ENCODE data around the gene CHID1. TPM values are rescaled to one million over a fixed set of nuclear protein-coding genes. Genes with fewer than 3 reads are reported as not detected.

Gene CHID1
- total RNA-seq, 1 donor from 2014 or later = 29.3 TPM

DNA sequence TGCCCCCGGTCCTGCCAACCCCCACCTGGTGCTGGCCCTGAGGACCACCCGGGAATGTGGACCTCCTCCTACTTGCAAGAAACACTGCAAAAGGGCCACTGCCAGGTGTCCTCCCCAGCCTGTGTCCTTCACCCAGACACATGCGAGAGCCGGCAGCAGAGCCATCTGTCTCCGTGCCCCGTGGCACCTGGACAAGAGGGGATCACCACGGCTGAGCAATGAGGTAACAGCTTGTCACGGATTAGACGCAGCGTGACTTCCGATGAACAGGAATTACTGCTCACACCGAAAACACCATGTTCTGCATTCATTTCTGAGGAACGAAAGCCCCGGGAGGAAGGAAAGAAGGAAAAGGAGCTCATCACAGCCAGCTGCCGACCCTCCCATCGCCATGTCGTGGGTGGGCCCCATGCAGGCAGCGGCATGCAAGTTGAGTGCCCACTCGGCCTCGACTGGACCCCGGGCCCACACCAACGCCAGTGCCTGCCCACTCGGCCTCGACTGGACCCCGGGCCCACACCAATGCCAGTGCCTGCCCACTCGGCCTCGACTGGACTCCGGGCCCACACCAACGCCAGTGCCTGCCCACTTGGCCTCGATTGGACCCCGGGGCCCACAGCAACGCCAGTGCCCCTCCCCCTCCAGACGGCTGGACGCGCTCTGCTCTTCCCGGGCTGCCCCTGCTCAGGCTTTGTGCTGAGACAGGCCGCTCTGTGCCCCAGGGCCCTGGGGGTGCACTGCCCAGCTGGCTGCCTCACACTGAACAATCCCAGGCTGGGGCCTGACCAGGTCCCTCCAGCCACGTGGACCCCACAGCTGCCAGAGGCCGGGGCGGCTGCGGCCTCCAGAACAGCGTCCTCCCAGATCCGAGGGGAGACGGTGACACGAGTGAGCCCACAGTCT lies 22.0 kb downstream of the CHID1 start:
- DNase-seq = no peak

DNA sequence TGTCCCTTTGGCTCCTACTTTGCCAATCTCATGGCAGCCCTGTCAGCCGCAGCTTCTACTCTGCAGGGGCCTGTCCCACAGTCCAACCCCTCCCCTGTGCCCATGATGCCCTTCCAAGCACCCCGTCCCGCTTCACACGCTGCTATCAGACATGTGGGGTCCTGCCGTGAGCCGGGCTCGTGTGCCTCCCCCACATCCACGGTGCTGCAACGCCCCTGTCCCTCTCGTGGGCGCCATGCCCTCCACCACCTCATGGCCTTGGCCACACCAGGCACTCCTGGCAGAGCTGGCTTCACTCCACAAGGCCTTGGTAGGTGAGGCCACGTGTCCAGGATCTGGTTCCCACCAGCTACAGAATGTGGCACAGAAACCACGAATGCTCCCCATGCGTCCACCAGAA lies 23.0 kb downstream of the CHID1 start:
- no peak for DNase-seq

DNA sequence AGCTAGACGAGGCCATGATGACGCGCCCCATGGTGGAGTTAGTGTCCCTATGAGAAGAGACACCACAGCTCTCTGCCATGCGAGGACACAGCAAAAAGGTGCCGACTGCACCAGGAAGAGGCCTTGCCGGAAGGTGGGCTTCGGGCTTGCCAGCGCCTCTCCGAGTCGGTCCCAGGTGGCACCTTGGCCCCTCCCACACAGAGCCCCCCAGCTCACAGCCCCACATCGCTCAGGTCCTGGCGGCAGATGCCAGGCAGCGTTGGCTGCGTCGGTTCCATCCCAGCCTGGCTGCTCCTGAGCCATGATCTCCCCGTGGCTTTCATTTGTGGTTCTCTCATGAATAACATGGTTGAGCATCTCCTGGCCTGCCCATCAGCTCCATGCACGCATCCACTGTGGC lies 24.0 kb downstream of the CHID1 start:
- DNase-seq = no peak

DNA sequence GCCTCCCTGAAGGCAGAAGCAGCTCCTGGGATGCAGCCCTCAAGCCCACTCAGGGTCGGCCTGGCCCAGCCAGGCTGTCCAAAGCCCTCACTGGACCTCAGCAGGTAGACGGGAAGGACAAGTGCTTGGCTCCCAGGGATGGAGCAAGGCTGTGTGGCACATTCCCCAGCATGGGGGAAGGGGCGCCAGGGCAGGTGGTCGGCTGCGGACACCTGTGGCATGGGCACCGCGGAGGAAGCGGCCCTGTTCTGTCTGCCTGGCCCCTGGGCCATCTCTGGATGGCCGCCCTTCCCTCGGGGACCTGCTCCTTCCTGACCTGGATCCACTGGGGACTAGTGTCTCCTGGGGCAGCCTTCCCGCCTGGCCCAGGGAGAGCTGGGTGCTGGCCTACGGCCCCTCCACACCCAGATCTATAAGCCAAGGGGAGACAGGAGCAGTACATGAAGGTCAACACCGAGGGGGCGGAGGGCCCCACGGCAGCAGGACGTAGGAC lies 26.0 kb downstream of the CHID1 start:
- no peak for DNase-seq

DNA sequence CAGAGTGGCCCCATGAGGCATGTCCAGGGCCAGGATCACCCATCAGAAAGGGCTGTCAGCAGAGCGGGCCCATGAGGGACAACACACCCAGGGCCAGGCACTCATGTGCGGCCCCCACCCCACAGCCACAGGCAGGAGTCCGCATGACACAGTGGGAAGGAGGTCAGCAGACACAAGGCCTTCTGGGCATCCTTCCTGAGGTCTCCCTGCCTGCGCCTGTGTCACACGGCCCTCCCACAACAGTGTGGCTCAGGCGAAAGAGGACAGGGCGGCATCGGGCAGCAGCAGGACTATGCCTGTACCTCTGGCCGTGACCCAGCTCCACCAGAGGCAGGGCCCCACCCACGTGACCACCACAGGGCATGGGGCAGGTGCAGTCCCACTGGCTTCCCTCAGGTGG lies 27.1 kb downstream of the CHID1 start:
- DNase-seq = no peak

DNA sequence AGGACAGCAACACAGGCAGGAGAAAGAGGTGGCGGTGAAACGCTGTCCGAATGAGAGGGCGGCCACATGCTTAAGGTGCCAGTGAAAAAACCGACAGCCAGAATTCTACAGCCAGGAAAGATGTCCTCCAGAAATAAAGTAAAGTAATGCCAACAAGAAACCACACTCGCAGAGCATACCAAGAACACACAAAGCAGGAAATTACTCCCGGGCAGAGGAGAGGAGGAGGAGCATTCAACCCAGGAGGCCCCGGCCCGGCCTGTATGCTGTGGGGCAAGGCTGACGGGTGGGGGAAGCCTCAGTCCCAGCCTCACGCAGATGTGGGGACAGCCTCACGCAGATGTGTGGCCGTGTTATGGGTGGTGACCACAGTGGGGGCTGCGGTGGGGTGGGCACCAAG lies 28.0 kb downstream of the CHID1 start:
- DNase-seq = no peak

DNA sequence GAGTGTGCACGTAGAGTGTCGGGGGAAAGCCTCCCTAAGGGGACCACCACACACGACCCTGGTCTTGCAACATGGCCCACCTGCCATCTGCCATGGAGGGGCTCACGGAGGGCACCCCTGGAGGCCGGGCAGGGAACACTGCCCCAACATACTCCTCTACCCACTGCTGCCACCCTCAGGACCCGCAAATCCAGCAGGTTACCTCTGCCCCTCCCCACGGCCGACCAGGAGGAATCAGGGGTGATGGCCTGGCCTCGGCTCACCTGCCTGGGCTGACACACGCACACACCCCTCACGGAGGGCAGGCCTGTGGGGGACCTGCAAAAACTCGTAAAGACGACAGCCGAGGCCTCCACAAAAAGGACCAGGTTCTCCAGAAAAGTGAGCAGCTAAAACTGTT lies 30.2 kb downstream of the CHID1 start:
- DNase-seq = no peak

DNA sequence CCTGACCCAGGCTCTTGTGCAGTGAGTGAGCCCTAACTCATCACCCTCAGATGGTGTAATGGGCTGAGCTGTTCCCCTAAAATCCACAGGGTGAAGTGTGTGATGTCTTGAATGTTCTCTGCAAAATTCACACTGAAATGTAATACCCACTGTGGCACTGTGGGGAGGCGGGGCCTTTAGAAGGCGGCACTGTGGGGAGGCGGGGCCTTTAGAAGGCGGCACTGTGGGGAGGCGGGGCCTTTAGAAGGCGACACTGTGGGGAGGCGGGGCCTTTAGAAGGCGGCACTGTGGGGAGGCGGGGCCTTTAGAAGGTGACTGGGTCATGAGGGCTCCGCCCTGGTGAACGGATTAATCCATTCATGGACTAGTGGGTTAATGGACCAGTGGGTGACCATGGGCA lies 33.0 kb downstream of the CHID1 start:
- DNase-seq = no peak

DNA sequence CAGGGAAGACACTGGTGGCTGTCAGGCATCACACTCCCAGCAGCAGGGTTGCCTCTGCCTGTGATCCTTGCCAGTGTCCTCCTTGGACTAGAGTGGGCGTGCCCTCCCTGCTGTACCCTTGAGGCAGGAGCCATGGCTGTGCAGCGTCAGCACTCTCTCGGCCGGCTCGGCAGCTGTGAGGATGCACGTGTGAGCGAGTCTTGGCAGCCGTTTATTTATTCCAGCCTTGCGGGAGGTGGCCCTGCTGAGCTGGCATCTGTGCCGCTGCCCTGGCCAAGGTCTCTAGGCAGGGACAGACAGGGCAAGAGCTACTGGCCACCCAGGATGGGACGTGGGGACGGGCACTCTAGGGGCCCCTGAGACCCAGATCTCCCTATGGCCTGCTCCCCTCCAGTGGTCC lies 34.1 kb downstream of the CHID1 start:
- DNase-seq = no peak

DNA sequence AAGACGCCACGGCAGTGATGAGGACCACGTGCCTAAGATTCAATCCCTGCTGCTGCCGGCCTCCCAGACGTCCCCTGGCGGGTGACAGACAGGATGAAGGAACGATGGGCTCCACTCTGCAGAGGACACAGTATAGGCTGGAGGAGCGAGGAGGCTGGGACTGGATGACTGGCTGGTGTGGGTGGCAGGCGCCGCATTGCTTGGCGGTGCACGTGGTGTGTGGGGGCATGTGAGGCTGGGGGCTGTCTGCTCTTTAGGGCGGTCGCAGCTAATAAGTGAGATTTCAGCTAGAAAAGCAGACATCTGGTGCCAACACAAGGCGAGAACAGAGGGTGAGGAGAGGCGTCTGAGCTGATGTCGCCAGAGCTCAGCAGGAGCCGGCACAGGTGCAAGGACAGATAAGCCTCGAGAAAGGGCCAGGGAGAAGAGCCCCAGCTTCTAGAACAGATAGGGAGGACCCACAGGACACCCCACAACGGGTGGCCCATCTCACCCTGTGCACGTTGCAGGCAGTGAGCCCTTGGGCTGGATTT lies 34.8 kb downstream of the CHID1 start:
- no peak for DNase-seq

DNA sequence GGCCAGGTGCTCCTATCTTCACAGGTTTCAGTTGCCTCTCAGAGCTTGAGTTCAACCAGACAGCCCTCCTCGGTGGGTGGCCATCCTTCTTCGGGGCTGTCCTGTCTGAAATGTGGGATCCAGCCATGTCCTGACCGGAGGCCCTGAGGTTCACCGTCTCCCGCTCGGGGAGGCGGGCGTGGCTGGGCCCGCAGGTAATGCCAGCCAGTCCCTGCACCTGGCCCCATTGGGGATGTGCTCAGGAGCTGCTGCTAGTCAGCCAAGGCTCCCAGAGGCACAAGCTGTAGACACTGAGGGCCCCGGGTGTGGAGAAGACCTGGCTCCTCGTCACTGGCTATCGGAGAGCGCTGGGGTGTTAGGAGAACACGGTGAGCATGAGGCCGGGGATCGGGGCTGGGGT lies 35.4 kb downstream of the CHID1 start:
- no peak for DNase-seq

DNA sequence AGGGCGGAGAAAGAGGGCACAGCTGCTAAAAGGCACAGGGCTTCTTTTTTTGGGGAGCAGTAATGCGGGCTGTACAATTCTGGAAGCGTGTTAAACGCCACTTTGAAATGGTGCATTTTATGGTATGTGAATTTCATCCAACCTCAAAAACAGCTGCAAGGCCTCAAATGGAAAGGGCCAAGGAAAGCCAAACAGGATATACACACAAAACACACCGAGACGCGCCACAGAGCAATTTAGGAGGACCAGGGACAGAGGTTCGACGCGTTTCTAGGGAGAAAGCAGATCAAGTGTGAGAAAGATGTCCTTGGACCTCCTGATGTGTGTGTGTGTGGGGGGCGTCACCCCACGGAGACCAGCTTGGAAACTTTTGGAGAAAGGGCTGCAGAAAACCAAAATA lies 36.9 kb downstream of the CHID1 start:
- DNase-seq = no peak

DNA sequence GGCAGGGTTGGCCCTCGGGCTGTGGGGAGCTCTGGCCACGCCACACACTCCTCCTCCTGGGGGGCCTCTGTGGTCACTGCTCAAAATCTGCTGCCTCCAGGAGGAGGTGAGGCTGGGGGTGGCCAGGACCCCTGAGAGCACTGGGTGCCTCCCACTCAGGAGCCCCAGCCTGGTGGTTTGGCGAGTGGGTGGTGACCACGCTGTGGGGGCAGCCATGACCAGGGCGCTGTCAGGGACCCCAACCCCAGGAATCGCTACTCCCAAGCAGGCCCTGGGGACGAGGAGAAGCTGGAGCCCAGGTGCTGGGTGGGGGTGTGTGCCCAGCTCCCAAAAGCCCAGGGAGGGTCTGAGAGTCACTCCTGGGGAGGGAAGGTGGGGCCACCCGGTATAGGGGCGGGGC lies 37.8 kb downstream of the CHID1 start:
- no peak for DNase-seq

DNA sequence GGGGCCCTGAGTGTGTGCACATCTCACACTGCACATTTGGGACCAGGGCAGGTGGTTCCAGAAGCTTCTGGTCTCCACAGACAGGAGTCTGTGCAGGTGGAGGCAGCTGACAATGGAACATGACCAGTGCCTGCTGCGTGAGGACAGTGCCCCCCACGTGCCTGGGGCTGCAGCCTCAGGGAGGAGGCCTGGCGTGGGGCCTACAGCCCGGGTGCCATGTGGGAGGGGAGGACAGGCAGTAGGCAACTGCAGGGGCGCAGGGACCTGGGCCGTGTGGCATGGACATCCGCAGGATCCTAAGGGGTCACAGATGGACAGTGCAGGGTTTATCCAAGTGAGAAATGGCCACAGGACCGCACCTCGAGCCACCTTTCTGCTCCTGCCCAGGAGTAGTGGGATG lies 39.1 kb downstream of the CHID1 start:
- no peak for DNase-seq

DNA sequence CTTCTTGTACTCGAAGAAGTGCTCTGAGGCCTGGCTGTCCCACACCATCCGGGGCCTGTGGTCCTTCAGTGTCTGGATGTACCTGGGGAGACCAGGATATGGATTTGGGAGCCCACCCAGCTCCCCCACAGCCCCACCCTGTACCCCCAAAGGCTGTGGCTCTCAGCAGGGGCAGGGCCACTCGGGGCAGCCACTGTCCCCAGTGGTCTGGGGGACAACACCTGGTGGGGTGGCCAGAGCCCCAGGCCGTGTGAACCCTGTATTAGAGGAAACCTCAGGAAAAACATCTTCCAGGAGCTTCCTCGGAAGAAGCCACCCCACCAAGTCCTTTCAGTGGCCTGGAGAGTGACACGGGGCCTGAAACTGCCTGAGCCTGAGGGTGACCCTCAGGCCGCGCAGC lies 40.2 kb downstream of the CHID1 start:
- DNase-seq = no peak

DNA sequence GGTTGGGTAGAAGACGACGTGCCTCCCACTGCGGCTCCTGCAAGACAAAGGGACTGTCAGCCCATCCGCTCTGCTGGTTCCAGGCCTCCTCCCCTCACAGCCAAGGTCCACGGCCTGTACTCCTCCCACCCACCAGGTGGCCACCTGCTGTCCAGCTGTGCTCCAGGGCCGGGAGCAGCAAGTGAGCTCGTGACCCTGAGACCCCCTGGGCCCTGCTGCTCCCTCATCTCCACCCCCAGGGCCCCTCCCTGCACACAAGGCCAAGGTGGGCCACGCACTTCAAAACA lies 40.5 kb downstream of the CHID1 start:
- DNase-seq = no peak

DNA sequence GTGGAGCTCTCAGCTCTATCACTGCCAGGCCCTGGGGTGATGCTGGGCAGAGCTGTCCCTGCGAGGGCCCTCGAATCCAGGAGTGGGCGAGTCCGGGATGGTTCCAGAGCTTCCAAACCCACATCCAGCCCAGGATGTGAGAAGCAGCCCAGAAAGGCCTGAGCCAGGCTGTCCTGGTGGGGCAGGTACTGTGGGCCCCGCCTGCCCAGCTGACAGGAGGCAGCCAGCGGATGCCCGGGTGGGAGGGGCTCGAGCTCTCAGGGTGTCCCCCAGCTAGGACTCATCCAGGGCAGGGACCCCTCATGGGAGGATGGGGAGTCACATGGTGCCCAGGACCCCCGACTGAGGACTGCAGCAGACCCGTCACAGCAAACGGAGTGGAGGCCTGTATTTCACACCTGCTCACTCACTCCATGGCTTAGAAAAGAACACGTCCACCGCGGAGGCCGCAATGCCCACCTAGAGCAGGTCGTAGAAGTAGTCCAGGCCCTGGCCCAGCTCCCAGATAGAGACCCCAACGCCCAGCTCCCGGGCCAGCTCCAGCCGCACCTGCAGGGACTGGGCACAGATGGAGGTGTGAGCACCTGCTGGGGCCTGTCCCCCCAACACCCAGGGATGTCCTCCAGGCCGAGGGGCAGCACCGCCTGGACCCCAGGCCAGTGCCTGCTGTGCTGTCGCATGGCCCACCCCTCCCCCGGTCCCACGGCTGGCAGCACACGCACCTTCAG lies 41.0 kb downstream of the CHID1 start:
- no peak for DNase-seq

DNA sequence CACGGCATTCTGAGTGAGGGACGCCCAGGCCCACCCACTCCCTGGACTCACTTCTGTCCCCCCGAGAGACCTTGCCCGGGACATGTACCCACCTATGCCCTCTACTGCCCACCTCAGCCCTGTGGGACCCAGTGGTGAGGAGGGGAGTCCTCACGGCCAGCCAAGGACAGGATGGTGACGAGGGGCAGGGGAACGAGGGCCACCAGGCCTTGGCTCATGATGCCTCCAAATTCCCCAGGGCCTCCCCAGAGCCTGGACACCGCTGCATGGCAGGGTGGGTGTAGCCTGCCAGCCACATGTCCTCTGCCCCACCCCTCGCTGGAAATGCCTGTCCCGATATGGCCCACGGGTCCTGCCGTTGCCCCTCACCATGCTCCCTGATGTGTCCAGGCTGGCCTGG lies 41.8 kb downstream of the CHID1 start:
- no peak for DNase-seq

DNA sequence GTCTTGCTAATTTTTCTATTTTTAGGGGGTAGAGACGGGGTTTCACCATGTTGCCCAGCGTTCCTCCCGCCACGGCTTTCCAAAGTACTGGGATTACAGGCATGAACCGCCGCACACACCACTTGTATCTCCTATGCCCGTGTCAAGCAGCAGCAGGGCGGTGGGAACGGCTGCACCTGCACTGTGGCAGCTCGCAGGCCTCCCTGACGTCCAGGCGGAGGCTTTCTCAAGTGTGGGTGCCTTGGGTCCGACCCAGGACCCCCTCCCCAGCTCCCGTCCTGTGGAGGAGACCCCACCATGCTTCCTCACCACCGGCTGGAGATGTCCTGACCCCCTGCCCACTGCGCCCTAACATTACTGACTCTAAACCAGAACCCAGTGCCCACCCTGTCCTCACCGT lies 42.2 kb downstream of the CHID1 start:
- DNase-seq = no peak

DNA sequence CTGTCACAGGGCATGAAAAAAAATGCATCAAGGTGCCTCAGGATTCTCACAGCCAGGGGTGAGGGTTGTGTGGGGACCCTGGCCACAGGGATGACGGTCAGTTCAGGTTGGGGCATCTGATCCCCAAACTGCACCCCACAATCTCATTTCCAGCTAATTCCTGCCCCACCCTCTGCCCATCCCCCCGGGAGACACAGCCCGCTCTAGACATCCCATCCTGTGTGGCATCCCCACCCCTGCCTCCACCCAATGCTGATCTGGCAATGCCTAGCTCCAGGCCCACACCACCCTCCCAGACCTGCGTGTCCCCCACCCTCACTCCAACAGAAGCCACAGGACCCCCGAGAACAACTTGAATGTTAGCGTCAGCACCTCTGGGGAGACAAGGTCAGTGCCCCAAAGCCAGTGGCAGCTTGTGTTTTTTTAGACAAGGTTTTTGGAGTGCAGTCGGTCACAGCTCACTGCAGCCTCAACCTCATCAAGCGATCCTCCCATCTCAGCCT lies 42.7 kb downstream of the CHID1 start:
- DNase-seq = no peak

DNA sequence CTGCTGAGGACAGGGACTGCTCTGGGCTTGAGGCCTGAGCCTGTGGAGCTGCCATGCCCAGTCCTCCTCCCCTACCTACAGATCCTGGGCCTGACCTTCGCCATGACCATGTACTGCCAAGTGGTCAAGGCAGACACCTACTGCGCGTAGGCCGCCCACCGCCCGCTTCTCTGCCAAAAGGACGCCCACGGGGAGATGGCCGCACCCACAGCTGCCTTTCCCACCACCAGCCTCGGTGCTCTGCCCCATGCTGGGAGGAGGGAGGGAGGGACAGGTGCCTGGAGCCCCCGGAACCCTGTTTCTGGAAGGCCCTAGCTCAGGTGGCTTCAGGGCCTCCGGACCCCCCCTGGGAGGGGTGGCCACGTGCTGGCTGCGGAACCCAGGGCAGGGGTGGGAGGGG lies 44.1 kb downstream of the CHID1 start:
- DNase-seq = no peak

DNA sequence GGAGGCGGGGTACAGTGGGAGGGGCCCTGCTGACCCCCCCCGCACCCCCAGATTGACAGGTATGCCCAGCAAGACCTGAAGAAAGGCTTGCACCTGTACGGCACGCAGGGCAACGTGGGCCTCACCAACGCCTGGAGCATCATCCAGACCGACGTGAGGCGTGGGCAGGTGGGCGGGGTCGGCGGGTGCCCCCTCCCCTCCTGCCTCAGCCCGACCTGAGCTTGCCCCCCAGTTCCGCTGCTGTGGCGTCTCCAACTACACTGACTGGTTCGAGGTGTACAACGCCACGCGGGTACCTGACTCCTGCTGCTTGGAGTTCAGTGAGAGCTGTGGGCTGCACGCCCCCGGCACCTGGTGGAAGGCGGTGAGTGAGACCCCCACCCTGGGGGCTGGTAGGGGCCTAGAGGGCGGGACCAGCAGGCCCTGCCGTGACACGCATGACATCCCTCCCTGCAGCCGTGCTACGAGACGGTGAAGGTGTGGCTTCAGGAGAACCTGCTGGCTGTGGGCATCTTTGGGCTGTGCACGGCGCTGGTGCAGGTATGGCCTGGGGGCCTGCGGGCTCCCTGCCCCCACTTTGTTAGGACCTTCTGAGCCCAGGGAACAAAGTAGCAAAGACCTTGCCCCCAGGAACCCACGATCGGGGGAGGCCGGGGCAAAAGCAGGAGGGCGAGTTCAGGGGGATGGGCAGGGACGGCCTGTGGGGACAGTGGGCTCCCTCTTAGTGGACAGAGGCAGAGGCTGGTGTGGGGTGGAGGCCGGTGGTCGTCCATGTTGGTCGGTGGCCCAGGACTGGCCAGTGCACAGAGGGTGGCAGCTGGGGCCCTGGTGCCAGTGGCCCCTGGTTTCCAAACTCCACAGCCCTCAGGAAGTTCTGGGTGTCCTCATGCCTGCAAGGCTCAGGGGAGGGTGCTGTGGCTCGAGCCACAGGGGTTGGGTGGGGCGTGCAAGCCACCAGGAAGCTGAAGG lies 44.9 kb downstream of the CHID1 start:
- no peak for DNase-seq
